Measurements from ENCODE around the gene SPATA4.

DNA sequence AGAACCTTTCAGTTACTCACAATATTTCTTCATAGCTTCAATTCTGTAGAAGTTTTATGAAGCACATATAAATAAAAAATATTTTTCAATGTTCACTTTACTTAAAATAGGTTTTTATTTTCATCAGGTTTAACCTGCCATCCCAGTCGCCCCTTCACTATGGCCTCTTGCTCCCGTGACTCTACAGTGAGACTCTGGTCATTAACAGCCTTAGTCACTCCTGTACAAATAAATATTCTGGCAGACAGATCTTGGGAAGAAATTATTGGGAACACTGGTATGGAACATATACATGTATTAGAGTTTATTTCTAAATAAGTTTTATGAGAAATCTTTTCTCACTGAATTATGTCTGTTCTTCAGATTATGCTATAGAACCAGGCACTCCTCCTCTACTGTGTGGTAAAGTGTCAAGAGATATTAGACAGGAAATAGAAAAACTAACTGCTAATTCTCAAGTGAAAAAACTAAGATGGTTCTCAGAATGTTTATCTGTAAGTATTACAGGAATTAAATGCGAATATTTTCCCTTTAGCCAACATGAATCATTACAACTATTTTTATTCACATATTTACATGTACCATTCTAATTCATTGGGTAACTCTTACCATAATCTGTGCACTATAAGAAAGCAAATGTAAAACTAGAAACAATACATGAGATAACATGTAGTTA, 45.6 kb downstream of the SPATA4 start:
- TF ChIP-seq POLR2AphosphoS5 (IDR thresholded peaks at IDR 0.05; ENCODE audit: borderline replicate concordance, low read depth, low read length) (no peak), EZH2 (IDR thresholded peaks at IDR 0.05) (no peak), FOXP2 (optimal IDR thresholded peaks at IDR 0.05; ENCODE audit: control extremely low read depth, extremely low read length, insufficient read depth) (no peak)
